ENCODE results near the gene NDUFAF8.

NDUFAF8 gene

DNA sequence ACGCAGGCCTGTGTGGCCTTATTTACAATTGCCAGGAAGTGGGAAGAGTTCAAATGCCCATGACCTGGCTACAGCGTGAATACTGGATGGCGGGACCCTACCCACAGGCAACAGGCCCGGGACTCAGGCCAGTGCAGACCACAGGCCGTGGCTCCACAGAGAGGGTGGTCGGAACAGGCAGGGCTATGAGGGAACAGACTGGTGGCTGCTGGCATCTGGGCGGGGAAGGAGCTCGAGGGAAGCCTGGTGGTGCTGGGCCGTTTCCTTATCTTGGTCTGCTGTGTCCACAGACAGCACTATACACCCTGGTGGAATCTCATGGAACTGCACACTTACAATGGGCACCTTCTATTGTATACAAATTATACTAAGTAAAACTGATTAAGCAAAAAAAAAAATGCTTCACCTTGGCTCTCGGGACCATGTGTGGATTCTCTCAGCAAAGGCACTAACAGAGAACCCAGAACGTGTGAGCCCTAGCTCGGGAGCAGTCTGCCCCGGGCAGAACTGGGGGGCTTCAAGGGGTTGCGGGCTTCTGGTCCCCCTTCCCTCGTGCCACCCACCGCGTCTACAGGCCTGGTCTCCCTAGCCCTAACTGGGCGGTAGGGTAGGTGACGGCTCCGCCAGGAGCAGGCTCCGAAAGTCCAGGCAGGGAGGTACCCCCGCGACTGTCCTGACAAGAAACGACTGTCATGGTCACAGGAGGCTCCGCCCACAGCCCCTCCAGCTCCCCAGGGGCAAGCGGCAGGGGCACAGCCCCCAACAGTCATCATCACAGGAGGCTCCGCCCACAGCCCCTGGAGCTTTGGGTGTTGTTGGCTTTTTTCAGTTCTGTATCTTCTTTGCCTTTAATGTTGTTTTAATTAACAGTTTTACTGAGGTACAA, 38.2 kb upstream of the NDUFAF8 start:
- peak; percentile 61 for DNase-seq

DNA sequence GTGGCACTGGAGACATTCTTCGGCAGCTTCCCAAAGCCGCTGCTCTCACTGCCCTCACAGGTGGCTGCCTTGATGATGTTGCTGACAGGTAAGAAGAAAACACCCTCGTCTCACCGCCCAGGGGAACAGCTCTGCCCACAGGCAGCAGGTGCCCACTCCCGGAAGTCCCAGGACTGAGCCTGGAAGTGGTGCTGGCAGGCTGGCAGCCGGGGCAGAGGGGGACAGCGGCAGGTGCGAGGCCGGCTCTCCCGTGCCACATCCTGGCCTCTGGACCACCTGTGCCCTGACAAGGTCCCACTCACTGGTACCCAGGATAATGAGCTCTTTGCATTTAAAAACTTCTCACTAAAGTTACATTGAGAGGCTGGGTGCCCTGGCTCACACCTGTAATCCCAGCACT, 36.8 kb upstream of the NDUFAF8 start:
- no peak for DNase-seq

DNA sequence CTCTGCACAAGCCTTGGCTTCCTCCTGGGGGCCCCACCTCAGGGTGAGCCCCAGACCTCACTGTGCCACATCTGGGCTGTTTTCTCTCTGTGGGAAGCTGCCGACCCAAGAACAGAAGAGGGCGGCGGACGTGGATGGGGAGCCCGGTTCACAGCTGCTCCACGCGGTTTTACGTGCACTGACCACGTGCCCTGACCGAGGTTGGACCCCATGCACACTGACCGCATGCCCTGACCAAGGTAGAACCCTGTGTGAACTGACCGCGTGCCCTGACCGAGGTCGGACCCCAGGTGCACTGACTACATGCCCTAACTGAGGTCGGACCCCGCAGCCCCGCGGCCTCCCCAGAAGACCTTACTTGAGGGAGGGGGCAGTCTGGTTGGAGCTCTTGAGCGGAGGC, 36.0 kb upstream of the NDUFAF8 start:
- no peak for DNase-seq

DNA sequence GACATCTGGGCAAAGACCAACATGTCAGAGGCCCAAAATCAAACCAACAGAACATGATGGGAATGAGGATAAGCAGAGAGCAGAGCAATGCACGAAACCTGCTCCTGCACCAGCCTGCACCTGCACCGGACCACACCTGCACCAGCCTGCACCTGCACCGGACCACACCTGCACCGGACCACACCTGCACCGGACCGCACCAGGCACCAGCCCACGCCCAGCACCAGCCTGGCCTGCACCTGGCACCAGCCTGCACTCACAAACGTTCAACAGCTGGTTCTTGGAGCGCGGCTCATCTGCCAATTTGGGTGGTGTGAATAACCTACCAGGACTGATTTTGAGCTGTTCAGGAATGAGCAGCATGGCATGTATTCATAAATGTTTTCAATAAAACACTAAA, 34.5 kb upstream of the NDUFAF8 start:
- no peak for DNase-seq

DNA sequence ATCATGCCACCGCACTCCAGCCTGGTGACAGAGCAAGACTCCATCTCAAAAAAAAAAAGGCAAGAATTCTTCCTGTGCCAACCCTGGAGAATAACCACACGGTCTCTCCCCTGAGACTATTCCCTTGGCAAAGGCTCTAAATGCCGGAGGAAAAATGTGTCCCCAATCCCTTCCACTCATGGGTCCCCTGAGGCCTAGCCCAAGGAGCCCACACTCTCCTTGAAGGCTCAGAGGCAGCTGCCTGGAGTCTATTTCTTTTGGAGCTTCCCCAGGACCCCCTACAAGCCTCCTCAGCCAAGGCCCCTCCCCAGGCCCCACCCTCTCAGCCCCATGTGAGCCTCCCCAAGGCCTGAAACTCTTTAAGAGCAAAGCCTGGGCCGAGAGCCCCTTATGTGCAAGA, 33.0 kb upstream of the NDUFAF8 start:
- no peak for DNase-seq

DNA sequence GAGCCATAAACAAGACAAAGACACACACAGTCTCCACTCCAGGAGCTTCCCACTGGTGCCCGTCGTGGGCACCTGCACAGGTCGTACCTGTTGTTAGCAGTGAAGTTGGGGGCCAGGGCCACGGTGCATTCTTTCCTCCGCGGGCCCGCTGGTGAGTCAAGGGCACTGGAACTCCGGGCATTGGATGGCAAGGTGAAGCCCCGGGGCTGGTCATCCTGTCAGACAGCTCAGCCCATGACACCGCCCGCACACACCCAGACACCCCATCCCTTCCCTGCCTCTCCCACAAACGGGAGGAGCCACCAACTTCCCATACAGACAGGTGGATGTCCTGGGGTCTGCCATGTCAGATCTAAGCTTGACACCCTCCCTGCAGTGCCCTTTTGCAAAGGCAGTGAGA, 32.5 kb upstream of the NDUFAF8 start:
- no peak for DNase-seq

DNA sequence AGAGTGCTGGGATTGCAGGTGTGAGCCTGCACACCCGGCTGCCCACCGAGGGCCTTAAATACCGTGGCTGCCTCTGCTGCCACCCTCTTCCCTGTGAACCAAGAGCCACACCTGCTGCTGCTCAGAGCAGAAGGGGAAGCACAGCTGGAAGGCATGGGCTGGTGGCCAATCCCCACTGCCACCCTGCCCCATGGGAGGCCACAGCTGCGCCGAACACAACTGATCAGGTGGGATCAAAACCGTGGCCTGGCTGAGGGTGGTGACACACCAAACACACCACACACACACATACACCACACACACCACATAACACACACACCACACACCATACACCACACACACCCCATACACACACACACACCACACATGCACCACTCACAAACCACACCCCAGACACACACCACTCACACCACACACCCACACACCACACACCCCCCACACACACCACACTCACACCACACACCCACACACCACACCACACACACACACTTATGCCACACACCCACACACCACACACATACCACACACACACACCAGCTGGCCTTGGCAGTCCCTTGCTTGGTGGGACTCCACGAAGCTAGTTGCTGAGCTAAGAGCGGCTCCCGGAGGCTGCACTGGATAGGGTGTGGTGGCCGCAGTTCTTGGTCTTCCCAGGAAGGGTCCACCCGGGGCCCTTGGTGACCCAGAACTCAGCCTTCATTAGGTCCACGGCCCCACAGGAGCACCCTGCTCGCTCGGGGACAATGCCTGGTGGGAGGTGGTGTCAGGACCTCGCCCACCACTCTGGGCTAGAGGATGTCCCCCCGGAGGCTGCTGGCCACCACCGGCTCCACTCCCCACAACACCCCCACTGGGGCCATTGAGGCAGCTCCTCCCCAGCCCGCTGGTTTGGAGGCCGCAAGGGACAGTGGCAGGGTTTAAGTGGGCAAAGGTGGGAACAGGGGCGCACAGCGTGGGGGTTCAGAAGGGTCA, 31.2 kb upstream of the NDUFAF8 start:
- DNase-seq: no peak

DNA sequence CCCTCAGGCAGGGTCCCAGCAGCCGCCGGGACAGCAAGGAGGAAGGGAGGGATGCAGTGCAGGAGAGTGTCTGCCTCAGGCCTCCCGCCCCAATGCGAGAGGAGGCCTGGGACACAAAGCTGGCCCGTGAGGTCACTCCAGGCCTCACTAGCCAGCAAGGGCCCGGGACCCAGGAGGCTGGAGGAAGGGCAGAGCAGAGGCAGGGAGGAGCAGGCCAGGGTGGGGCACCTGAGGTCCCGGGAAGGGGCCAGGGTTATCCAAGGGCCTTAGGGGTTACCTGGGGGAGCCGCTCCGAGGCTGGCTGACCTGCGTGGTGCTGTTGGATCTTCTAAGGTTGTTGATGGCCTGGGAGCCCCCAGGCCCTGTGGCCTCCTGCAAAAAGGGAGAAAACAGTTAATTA, 30.5 kb upstream of the NDUFAF8 start:
- DNase-seq: no peak

DNA sequence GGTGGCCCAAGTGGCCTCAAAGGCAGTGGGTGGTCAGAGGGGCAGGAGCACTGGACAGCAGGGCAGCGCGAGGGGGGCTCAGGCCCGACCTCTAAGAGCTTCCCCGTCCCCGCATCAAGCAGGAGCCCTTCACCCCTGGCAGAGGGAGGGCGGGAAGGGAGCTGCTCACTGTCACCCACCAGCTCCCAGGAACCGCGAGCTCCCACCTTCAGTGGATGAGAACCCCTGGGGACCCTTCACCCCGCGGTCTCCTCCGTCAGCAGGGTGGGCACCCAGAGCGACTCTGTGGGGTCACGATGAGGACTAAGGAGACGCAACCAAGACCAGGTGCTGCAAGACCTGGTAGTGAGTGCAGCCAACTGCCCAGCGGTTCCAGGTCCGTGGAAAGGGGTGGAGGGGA, 30.0 kb upstream of the NDUFAF8 start:
- no peak for DNase-seq

DNA sequence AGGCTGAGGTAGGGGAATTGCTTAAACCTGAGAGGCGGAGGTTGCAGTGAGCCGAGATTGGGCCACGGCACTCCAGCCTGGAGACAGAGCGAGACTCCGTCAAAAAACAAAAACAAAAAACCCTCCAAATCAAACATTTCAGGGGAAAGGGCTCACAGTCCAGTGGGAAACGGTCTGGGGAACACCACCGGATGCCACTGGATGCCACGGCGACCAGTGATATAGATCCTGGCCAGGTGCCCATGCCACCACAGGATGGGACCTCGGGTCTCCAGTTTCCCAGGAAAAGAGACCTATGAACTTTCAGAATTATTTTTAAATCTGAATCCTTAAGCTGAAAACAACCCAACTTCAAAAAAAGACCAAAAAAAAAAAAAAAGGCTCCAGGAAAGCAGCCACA, 28.7 kb upstream of the NDUFAF8 start:
- no peak for DNase-seq

DNA sequence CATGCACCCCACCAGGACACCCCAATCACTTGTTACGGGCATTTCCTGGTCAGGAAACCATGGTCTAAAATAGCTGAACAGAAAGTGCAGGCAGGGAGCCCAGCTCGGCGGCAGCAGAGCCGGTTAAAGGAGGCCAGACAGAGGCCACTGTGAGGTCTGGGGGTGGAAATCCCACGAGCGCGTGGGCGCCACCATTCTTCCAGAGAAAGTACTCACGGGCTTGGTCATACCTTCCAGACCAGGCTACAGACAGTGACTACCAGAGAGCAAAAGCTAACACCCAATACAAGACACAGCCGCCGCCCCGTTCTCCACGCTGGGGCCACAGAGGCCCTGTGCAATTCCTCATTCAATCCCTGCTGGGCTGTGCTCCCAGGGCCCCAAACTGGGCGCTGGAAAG, 28.2 kb upstream of the NDUFAF8 start:
- DNase-seq: no peak

DNA sequence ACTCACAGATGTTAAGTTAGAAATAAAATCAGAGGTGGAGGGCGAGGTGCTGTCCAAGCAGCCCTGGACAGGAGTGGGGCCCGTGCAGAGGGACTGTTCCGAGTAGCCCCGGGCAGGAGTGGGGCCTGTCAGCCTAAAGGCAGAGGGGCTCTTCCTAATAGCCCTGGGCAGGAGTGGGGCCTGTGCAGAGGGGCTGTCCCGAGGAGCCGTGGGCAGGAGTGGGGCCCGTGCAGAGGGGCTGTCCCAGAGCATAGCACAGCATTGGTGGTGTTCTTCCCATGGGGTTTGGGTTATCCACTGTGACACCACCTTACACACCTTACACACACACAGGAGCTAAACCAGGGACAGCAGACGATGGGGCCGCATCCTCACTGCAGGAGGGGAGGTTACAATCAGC, 26.8 kb upstream of the NDUFAF8 start:
- no peak for DNase-seq

DNA sequence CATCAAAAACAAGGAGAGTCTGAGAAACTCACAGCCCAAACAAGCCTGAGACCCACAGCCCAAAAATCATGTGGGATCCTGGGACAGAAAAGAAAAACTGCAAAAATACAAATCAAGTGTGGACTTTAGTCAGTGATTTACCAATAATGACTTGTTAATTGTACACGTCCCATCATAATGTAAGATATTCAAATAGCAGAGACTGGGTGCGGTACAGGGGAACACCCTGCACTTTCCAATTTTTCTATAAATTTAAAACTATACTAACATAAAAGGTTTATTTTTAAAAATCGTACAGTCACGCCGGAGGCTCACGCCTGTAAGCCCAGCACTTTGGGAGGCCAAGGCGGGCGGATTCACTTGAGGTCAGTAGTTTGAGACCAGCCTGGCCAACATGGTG, 25.1 kb upstream of the NDUFAF8 start:
- no peak for DNase-seq

DNA sequence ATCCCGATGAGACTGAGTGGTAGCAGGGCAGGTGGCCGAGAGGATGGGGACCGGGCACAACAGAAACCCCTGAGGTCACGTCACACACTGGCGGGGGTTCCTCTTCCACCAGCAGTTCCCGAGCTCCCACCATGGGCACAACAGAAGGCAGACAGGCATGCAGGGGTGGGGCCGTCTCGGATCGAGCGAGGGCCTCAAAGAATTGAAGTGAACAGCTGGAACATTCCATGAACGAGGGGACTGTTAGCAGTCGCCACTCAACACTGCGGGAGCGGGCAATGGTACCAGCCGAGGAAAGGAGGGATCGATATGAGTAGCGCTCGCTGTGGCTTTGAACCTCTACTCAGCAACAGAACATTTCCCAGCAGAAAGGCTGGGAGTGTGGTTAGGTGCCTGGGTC, 21.6 kb upstream of the NDUFAF8 start:
- DNase-seq: no peak

DNA sequence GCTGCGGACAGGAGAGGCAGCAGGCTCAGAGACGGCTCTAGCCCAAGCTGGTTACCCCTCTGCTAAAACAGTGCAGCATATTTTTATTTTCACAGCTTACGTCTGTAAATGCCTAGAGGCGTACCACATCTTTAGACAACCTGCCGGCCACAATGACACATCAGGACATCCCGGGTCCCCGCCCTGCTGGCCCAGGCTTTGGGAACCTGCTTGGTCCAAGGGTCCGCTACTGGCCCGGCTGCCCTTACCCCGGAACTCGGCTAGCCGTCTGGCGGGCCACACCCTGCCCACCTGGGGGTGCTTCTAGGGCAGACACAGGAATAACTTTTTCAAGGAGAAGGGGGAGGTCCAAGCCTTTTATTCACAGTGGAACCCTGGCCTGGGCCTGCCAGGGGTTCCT, 20.7 kb upstream of the NDUFAF8 start:
- no peak for DNase-seq

DNA sequence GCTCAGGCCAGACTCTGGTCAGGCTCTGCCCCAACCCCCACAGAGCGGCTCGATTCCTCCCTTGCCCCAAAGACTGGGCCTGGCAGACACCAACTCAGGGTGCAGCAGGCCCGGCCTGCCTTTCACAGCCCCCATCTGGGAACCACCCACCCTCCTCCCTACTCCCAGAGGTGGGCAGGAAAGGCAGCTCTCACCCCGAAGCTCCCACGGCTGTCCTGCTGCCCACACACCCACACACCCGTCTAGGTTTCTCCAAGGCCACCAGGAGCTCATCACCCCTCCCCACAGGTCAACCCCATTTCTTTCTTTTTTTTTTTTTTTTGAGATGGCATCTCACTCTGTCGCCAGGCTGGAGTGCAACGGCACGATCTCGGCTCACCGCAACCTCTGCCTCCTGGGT, 20.1 kb upstream of the NDUFAF8 start:
- no peak for DNase-seq

DNA sequence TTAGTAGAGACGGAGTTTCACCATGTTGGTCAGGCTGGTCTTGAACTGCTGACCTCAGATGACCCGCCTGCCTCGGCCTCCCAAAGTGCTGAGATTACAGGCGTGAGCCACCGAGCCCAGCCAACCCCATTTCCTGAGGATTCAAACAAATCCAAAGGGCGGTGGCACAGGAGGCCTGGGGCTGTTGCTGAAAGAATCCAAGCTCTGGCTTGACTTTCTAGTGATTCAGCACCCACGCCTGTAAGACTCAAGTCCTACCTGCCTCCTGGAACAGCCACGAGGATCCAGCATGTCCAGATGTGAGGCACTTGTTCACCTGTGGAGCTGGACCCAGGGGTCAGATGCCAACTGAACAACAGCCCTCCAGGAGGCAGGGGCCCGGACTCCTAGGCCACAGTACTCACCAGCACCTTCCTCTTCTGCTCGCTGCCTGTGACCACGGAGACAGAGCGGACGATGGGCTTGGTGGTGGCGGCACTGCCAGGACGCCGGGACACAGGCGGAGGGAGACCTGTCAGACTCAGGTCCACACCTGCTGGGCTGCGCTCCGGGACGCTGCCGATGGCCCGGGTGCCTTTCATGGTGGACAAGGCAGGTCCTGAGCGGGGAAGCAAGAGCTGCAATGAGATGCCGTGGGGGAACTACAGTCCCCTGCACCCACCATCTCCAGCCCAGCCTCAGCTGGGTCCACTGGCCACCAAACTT, 19.5 kb upstream of the NDUFAF8 start:
- DNase-seq: no peak

DNA sequence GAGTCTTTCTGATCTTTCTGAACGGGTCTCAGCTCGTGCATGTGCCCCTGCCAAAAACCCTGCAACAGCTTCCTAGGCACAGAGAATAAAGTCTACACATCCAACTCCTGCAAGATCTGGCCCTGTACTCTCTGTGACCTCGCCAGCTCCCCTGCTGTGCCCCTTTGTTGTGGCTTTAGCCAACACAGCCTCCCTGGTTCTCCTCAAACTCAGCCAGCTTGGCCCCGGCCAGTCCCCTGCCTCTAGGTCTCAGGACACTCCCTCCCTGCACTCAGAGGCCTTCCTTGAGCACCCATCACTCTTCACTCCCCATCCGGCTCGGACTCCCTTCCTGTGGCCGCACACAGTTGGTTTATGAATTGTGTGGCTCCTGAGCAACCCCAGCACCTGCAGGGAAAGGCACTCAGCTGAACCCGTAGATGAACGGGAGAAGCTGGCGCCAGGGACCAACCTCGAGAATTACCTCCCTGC, 17.7 kb upstream of the NDUFAF8 start:
- no peak for DNase-seq

DNA sequence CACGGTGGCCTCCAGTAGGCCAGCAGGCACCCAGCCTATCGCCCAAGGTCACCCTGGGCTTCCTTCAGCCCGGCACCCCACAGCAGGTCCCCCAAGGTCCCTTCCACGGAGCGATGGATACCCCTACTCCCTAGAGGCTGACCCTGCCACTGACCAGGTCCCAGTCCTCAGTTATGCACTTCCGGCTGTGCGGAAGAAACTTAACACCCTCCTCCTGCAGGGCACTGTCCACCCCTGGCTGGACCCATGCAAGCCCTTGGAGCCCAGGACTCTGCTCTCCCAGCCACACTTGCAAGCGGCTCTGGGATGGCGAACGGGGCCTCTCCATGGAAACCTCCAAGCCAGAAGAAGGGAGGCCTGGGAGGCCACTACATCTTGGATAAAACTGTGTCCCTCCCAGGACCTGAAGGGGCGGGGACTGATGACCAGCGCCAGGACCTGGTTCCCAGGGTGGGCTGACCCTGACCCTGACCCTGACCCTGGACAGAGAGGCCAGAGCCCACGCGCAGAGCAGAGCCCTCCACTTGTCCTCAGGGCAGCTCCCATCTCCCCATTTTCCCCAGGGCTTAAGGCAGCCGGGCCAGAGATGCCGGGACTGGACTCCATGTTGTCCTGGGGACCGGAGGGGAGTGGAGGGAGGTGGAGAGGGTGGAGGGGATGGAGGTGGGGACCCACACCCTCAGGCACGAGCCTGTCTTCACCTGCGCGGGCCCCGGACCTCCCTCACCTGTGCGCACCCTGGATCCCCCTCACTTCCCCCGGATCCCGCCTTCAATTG, 17.1 kb upstream of the NDUFAF8 start:
- no peak for DNase-seq

DNA sequence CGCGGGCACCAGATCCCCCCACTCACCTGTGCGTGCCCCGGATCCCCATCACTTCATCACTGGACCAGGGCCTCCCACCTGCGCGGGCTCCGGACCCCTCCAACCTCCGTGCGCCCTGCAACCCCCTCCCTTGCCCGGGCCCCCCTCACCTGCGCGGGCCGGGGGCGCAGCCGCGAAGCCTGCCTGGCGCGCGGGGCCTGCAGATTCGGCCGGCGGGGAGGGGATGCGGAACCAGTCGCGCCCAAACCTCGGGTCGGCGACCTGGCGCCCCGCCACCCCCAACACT, 16.6 kb upstream of the NDUFAF8 start:
- no peak for DNase-seq

DNA sequence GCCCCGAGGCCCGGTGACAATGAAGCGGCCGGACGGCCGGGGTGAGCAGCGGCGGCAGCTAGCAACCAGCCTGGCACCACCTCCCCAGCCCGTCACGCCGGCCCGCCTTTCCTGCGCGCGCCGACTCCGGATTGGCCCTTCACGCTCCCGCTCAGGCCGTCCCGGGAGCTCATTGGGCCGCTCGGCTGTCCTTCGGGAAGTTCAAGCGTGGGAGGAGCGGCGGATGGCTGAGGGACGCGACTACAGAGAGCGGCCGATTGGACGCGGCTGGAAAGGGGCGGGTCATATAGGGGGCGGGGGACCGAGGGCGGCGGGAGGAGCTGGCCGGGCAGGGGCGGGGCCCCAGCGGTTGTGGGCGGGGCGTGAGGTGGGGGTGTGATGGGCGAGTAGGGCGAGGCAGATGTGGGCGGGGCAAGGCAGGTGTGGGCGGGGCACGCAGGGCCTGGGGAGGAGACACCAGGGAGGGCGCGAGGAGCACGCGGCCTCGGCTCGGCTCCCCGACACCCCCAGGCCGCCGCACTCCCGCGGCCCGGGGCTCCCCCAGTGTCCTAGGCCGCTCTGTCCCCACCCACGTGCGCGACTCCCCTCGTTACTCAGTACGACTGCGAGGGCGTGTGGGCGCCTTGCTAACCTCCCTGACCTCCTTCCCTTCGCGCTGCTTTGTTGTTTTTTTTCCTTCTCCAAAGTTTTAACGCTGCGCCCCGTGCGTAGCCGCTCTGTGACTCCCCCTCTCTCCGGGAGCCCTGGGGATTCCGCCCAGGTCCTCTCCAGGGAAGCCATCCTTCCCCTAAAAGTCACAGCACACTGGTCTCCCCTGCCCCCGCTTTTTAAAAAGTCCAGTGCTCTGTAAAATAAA, 16.0 kb upstream of the NDUFAF8 start, which contains the start of gene CEP131:
Gene CEP131 (minus strand): TSS at position 60 of the 856 bp plus-strand sequence. CDS start 2,909 bp downstream, outside the sequence.
- peak; percentile 91 for DNase-seq

DNA sequence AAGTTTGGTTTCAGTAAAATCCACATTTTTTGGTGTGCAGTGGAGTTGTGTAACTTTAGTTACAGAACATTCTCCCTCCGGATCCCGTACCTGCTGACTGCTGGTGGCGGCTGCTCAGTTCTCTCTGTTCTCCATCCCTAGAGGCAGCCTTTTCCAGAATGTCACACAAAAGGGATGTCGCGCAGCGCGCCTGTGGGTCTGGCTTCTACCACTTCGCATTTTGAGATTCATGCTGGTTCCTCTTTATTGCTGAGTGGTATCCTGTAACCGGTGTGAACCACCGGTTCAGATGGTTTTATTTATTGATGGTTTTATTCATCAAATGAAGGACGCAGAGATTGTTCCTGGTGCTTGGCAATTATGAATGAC, 15.4 kb upstream of the NDUFAF8 start:
- DNase-seq: no peak

Data from DMS 273 treated with DMSO at 0.1 percent for 48 hours (cell line).